Astrocyte of the cerebellum (primary cell): ENCODE data around the gene ROR1.

ENCODE experiments used
- DNase-seq: peaks from one replicate; pipeline ENCODE4 v3.0.0-alpha.2; 2011; ENCODE audit warnings: low read depth
- H3K4me3 ChIP-seq: 2 replicates; pipeline ENCODE4 v1.5.1; 2011; ENCODE audit warnings: mild to moderate bottlenecking, low read depth, low read length, moderate library complexity
- in situ Hi-C: cut with HindIII; loops from 2 replicates; pipeline ENCODE4 v1.10.0; 2017; ENCODE audit warnings: low sequenced_read_pairs
- TF ChIP-seq, protein P1 (sequence below): IDR thresholded peaks from 2 replicates; pipeline ENCODE4 v1.5.1; 2012; ENCODE audit warnings: low read length, low read depth, moderate library complexity, mild to moderate bottlenecking; ENCODE audit errors: missing control alignments

Gene ROR1

GRCh38 chr1:64031236-64031635 is 257.4 kb downstream of the ROR1 start:
- TF ChIP-seq, protein P1, sequence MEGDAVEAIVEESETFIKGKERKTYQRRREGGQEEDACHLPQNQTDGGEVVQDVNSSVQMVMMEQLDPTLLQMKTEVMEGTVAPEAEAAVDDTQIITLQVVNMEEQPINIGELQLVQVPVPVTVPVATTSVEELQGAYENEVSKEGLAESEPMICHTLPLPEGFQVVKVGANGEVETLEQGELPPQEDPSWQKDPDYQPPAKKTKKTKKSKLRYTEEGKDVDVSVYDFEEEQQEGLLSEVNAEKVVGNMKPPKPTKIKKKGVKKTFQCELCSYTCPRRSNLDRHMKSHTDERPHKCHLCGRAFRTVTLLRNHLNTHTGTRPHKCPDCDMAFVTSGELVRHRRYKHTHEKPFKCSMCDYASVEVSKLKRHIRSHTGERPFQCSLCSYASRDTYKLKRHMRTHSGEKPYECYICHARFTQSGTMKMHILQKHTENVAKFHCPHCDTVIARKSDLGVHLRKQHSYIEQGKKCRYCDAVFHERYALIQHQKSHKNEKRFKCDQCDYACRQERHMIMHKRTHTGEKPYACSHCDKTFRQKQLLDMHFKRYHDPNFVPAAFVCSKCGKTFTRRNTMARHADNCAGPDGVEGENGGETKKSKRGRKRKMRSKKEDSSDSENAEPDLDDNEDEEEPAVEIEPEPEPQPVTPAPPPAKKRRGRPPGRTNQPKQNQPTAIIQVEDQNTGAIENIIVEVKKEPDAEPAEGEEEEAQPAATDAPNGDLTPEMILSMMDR: no peak
- no peak overlapping the region for H3K4me3 ChIP-seq
- in situ Hi-C loops: no loop called here
- no peak for DNase-seq

DNA sequence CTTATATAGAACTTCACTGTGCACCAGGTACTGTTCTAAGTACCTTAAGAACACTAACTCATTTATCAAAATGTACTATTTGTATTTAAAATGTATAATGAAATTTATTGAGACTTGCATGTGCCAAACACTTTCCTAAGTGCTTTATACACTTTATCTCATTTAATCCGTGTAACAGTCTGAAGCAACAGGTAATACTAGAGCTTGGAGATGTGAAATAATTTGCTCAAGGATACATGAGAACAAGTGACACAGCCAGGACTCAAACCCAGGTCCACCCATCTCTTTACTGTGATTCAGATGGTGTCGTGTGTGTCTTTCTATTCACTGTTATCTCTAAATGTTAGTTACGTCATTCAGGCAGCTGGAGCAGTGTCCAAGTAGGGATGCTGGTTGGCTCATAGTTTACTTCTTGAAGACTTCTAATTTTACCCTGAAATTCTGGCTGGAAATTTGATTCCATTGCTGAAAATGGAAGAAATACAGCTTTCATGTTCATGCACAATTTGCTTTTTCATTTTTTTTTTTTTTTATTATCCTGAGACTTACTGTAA is 259.9 kb downstream of the ROR1 start:
- in situ Hi-C loops: no loop called here
- no peak for DNase-seq
- no peak overlapping the region for H3K4me3 ChIP-seq
- TF ChIP-seq, protein P1: no peak

DNA sequence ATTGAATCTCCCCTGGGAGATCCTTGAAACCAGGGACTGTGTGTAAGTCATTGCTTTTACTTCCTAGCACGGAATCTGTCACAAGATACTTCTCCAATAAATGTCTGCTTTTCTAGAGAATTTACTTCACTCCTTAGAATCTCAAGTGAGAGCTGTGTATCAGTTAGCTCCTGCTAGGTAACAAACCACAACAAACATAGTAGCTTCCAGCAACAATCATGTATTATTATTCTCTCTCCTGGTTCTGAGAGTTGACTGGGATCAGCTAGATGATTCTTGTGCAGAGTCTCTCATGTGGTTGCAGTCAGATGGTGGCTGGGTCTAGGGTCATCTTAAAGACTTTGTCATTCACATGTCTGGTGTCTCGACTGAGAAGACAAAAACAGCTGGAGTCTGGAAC is 262.7 kb downstream of the ROR1 start:
- no peak overlapping the region for H3K4me3 ChIP-seq
- no peak for DNase-seq
- in situ Hi-C loops: loop anchor here (5.0 kb wide), 1 partner anchor 39 kb away; no protein-coding TSS in a partner anchor
- TF ChIP-seq, protein P1: no peak

DNA sequence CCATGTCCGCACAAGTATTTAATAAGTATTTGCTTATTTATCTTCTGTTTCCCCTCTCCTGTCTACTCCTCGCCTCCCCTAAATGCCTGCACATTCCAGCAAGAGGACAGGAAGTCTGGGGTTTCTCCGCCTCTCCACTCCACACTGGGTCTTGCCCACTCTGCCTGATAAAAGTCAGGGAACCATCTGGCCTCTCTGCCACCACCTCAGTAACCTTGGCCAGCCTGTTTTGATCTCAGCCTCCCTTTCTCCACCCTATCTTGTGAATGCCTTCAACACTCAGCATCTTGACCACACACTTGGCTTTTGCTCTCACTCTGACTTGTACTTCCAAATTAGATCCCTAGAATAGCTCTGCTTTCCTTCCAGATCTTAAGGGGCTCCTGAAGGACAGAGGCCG is 264.3 kb downstream of the ROR1 start:
- DNase-seq: no peak

GRCh38 chr1:64038965-64039364 is 265.1 kb downstream of the ROR1 start:
- no peak overlapping the region for H3K4me3 ChIP-seq
- in situ Hi-C loops: loop anchor here (5.0 kb wide), 1 partner anchor 42 kb away; no protein-coding TSS in a partner anchor
- DNase-seq: no peak
- TF ChIP-seq, protein P1: no peak

More for the DNA sequence above, 264.3 kb downstream of the ROR1 start:
- in situ Hi-C loops: loop anchor here (5.0 kb wide), 1 partner anchor 41 kb away; no protein-coding TSS in a partner anchor
- TF ChIP-seq, protein P1: no peak
- H3K4me3 ChIP-seq: no peak overlapping the region

DNA sequence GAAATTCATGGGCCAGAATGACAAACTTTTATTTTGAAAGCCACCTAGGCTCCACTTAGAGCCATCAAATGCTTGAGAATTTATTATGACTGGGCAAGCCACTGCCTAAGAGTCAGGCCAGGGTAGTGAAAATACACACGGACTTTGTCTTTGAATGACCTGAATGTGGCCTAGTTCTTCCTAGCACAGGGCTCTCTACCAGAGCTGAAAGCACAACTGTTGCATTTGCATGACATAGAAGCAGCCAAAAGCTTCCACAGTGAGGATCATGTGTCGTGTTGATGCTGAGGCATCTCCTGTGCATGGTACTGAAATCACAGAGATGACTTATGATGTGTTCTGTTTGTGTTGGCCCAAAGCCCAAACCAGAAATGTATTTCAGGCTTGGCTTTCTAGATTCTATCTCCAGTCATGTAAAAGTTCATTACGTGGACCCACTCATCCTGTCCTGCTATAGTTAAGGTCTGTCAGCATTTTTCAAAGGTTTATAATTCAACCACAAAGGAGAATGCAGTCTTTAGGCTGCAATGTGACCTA is 265.6 kb downstream of the ROR1 start:
- H3K4me3 ChIP-seq: no peak overlapping the region
- DNase-seq: peak; percentile 98
- in situ Hi-C loops: loop anchor here (5.0 kb wide), 1 partner anchor 42 kb away; no protein-coding TSS in a partner anchor
- TF ChIP-seq, protein P1: no peak
